Left ventricle myocardium inferior (tissue), 1 donor: ENCODE results near the gene COL4A2. TPM values are rescaled to one million over a fixed set of nuclear protein-coding genes. Genes with fewer than 3 reads are reported as not detected.

Experiments
- DNase-seq: peaks from one replicate; pipeline ENCODE4 v3.0.0-alpha.2; 2020
- H3K27ac ChIP-seq: fragments of 200-600 bp; replicated peaks from 2 replicates; pipeline ENCODE4 v1.8.0; 2021
- H3K27me3 ChIP-seq: fragments of 200-600 bp; 2 replicates; pipeline ENCODE4 v1.8.0; 2021; ENCODE audit warnings: low read depth
- H3K36me3 ChIP-seq: fragments of 200-600 bp; 2 replicates; pipeline ENCODE4 v1.8.0; 2021
- H3K4me1 ChIP-seq: fragments of 200-600 bp; 2 replicates; pipeline ENCODE4 v1.8.0; 2021
- H3K4me3 ChIP-seq: fragments of 200-600 bp; 2 replicates; pipeline ENCODE4 v1.8.0; 2021; ENCODE audit warnings: mild to moderate bottlenecking, moderate library complexity
- H3K9me3 ChIP-seq: fragments of 200-600 bp; replicated peaks from 2 replicates; pipeline ENCODE4 v1.8.0; 2021
- CTCF ChIP-seq: fragments of 200-600 bp; IDR thresholded peaks from 2 replicates; pipeline ENCODE4 v1.8.0; 2021; ENCODE audit warnings: antibody characterized with exemption, mild to moderate bottlenecking, borderline replicate concordance
- intact Hi-C: fragments of 100-400 bp; cut with micrococcal nuclease; formaldehyde crosslinking; loops from one replicate; pipeline ENCODE4 v1.11.0; 2022
- total RNA-seq: library from RNA; stranded (reverse); fragmentation: NEBNext Ultra II Directional; extraction: Animal tissue kit (Norgen Biotek cat#: 25700); gene quantifications from one replicate; pipeline ENCODE4 v1.2.1, GENCODE V29; 2021
- donor health status: DM: no; HTN: yes; CAD: no; lungs with severe emphysema.

Gene COL4A2
- total RNA-seq, 1 donor from 2014 or later = 117 TPM

GRCh38 chr13:110445722-110446574, 138.9 kb downstream of the COL4A2 start:
- DNase-seq = no peak
- Histone ChIP-seq H3K27ac (no peak overlapping the region), H3K36me3 (peaks cover 84% of the 10 kb centered on the region), H3K4me1 (peaks cover 17% of the 10 kb centered on the region), H3K27me3 (no peaks in the 10 kb centered on the region), H3K4me3 (no peak overlapping the region), H3K9me3 (no peaks in the 10 kb centered on the region)
- no peak for TF ChIP-seq CTCF
- intact Hi-C loops = no loop called here

- no peak overlapping the region for H3K4me3 ChIP-seq
- peaks cover 17% of the 10 kb centered on the region for H3K4me1 ChIP-seq
- no peaks in the 10 kb centered on the region for H3K9me3 ChIP-seq
- H3K27me3 ChIP-seq = no peaks in the 10 kb centered on the region
- DNase-seq = no peak
- no peak for TF ChIP-seq CTCF
- intact Hi-C loops = no loop called here
- peaks cover 84% of the 10 kb centered on the region for H3K36me3 ChIP-seq
- H3K27ac ChIP-seq = no peak overlapping the region
These were observed 139.4 kb downstream of the COL4A2 start for GRCh38 chr13:110446575-110446890.

- Histone ChIP-seq H3K4me1 (peaks cover 17% of the 10 kb centered on the region), H3K27me3 (no peaks in the 10 kb centered on the region), H3K36me3 (peaks cover 86% of the 10 kb centered on the region), H3K9me3 (no peaks in the 10 kb centered on the region), H3K27ac (no peak overlapping the region), H3K4me3 (no peak overlapping the region)
- DNase-seq = no peak
- intact Hi-C loops = no loop called here
- TF ChIP-seq CTCF = no peak
These were observed 140.0 kb downstream of the COL4A2 start for GRCh38 chr13:110447058-110447511.

GRCh38 chr13:110447801-110448200, 140.7 kb downstream of the COL4A2 start:
- no peak for DNase-seq
- H3K36me3 ChIP-seq = peaks cover 87% of the 10 kb centered on the region
- no peak overlapping the region for H3K27ac ChIP-seq
- no peak for TF ChIP-seq CTCF
- H3K4me1 ChIP-seq = peaks cover 14% of the 10 kb centered on the region
- no peaks in the 10 kb centered on the region for H3K9me3 ChIP-seq
- no peak overlapping the region for H3K4me3 ChIP-seq
- H3K27me3 ChIP-seq = no peaks in the 10 kb centered on the region
- intact Hi-C loops = no loop called here

GRCh38 chr13:110448230-110448629, 141.1 kb downstream of the COL4A2 start:
- Histone ChIP-seq H3K27me3 (no peaks in the 10 kb centered on the region), H3K4me1 (peaks cover 9% of the 10 kb centered on the region), H3K27ac (no peak overlapping the region), H3K9me3 (no peaks in the 10 kb centered on the region), H3K4me3 (no peak overlapping the region), H3K36me3 (peaks cover 87% of the 10 kb centered on the region)
- TF ChIP-seq CTCF = no peak
- DNase-seq = no peak
- intact Hi-C loops = no loop called here
